Measurements from ENCODE around the gene PDK2.
"Not testable (repeated sequence)": the region's sequence is repeated elsewhere in the genome, so short reads cannot be mapped to it uniquely, and the experiment has no call there.

Gene PDK2

GRCh38 chr17:50057521-50057991 is 37.6 kb upstream of the PDK2 start:
- DNase-seq (ENCODE audit: low read depth), result no peak
- no peak for TF ChIP-seq CTCF (IDR thresholded peaks at IDR 0.05; ENCODE audit: control insufficient read depth, insufficient read depth, low read depth, low read length, missing control alignments)
- peak overlapping the region; percentile 91 for H3K4me3 ChIP-seq (ENCODE audit: control insufficient read depth, low read depth, low read length)

GRCh38 chr17:50058296-50058953 is 36.7 kb upstream of the PDK2 start:
- DNase-seq (ENCODE audit: low read depth), result no peak
- TF ChIP-seq CTCF (IDR thresholded peaks at IDR 0.05; ENCODE audit: control insufficient read depth, insufficient read depth, low read depth, low read length, missing control alignments), result no peak
- no peak overlapping the region for H3K4me3 ChIP-seq (ENCODE audit: control insufficient read depth, low read depth, low read length)

- TF ChIP-seq CTCF (IDR thresholded peaks at IDR 0.05; ENCODE audit: control insufficient read depth, insufficient read depth, low read depth, low read length, missing control alignments), result no peak
- H3K4me3 ChIP-seq (ENCODE audit: control insufficient read depth, low read depth, low read length), result no peak overlapping the region
- no peak for DNase-seq (ENCODE audit: low read depth)
These were observed 35.9 kb upstream of the PDK2 start for GRCh38 chr17:50059256-50059655.

DNA sequence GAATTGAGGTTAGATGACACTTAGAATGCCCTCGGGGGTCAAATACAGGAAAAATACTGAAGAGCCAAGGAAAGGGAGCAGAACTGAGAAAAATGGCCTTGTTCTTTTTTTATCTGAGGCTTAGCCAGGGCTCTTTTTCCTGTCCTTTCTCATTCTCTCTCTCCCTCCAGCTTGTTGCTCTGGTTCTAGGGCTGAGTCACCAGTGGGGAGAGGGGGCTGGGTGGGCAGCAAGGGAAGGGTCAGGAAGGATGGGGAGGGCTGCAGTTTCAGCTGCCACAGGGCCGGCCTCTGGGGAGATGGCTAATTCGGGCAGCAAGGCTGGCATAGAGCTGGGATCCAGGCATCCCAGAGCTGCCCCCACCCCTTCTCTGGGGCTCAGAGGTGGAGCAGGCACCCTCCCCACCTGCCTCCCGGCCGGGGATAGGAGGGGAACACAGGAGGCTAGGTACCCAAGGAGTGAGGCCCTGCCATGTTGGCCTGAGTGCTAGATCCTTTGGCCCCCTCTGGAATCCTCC is 35.3 kb upstream of the PDK2 start:
- TF ChIP-seq CTCF (IDR thresholded peaks at IDR 0.05; ENCODE audit: control insufficient read depth, insufficient read depth, low read depth, low read length, missing control alignments), result no peak
- no peak for DNase-seq (ENCODE audit: low read depth)
- H3K4me3 ChIP-seq (ENCODE audit: control insufficient read depth, low read depth, low read length), result no peak overlapping the region; the same call in 1 of the 2 replicates

- DNase-seq (ENCODE audit: low read depth), result no peak
- H3K4me3 ChIP-seq (ENCODE audit: control insufficient read depth, low read depth, low read length), result no peak overlapping the region
- TF ChIP-seq CTCF (IDR thresholded peaks at IDR 0.05; ENCODE audit: control insufficient read depth, insufficient read depth, low read depth, low read length, missing control alignments), result no peak
These were observed 34.0 kb upstream of the PDK2 start for GRCh38 chr17:50060951-50061712.

- not testable (repeated sequence) for H3K4me3 ChIP-seq (ENCODE audit: control insufficient read depth, low read depth, low read length); DNase-seq (ENCODE audit: low read depth)
These were observed 33.5 kb upstream of the PDK2 start for GRCh38 chr17:50061713-50062045.

Measured in AG09309 (cell line).